Loucy (cell line): ENCODE results near the gene DNAH17.

ENCODE experiments used
- H2AFZ ChIP-seq: fragments of 200-600 bp; sonication (generic); 2 replicates; pipeline ENCODE4 v1.6.0; 2016; ENCODE audit warnings: antibody characterized with exemption, mild to moderate bottlenecking, low read length, moderate library complexity
- H3F3A ChIP-seq: fragments of 200-600 bp; 2 replicates; pipeline ENCODE4 v1.6.0; 2016; ENCODE audit warnings: antibody characterized with exemption, low read depth, mild to moderate bottlenecking
- H3K27me3 ChIP-seq: fragments of 200-600 bp; sonication (generic); 2 replicates; pipeline ENCODE4 v1.6.1; 2014; ENCODE audit warnings: low read length, mild to moderate bottlenecking; ENCODE audit not compliant: insufficient read depth, poor library complexity, severe bottlenecking
- H3K36me3 ChIP-seq: fragments of 200-600 bp; sonication (generic); 2 replicates; pipeline ENCODE4 v1.6.1; 2016; ENCODE audit warnings: low read length; ENCODE audit not compliant: insufficient read depth
- H3K4me1 ChIP-seq: fragments of 200-600 bp; sonication (generic); 2 replicates; pipeline ENCODE4 v1.5.1; 2014; ENCODE audit warnings: low read length, mild to moderate bottlenecking; ENCODE audit not compliant: insufficient read depth, poor library complexity, severe bottlenecking
- H3K4me2 ChIP-seq: fragments of 200-600 bp; sonication (generic); 2 replicates; pipeline ENCODE4 v1.6.0; 2014; ENCODE audit warnings: antibody characterized with exemption, low read length, low read depth, mild to moderate bottlenecking; ENCODE audit not compliant: poor library complexity, severe bottlenecking
- H3K4me3 ChIP-seq: fragments of 200-600 bp; sonication (generic); 2 replicates; pipeline ENCODE4 v1.5.1; 2014; ENCODE audit warnings: low read length, mild to moderate bottlenecking, mixed read lengths; ENCODE audit not compliant: poor library complexity, severe bottlenecking
- H3K79me2 ChIP-seq: fragments of 200-600 bp; sonication (generic); 2 replicates; pipeline ENCODE4 v1.6.1; 2014; ENCODE audit warnings: low read length; ENCODE audit not compliant: insufficient read depth
- H3K9ac ChIP-seq: fragments of 200-600 bp; sonication (generic); 2 replicates; pipeline ENCODE4 v1.6.0; 2014; ENCODE audit warnings: mild to moderate bottlenecking, low read depth, low read length, moderate library complexity; ENCODE audit not compliant: poor library complexity, severe bottlenecking
- H3K9me2 ChIP-seq: fragments of 200-600 bp; sonication (generic); replicated peaks from 2 replicates; pipeline ENCODE4 v1.6.1; 2016; ENCODE audit warnings: low read depth, low read length, mixed read lengths
- H3K9me3 ChIP-seq: fragments of 200-600 bp; sonication (generic); 2 replicates; pipeline ENCODE4 v1.6.1; 2014; ENCODE audit warnings: mild to moderate bottlenecking, antibody characterized with exemption, low read length, low read depth; ENCODE audit not compliant: insufficient read depth
- H4K20me1 ChIP-seq: fragments of 200-600 bp; sonication (generic); 2 replicates; pipeline ENCODE4 v1.6.0; 2014; ENCODE audit warnings: antibody characterized with exemption, low read length, mild to moderate bottlenecking; ENCODE audit not compliant: insufficient read depth, poor library complexity, severe bottlenecking
- EZH2phosphoT487 ChIP-seq: fragments of 200-600 bp; IDR thresholded peaks from 2 replicates; pipeline ENCODE4 v1.6.1; 2018; ENCODE audit warnings: antibody characterized with exemption, mild to moderate bottlenecking, moderate library complexity, borderline replicate concordance
- TF ChIP-seq, protein P1 (sequence below): fragments of 200-600 bp; sonication (generic); conservative IDR thresholded peaks from 2 replicates; pipeline ENCODE4 v1.5.1; 2014; ENCODE audit warnings: mild to moderate bottlenecking, antibody characterized with exemption, low read length

Gene DNAH17

DNA sequence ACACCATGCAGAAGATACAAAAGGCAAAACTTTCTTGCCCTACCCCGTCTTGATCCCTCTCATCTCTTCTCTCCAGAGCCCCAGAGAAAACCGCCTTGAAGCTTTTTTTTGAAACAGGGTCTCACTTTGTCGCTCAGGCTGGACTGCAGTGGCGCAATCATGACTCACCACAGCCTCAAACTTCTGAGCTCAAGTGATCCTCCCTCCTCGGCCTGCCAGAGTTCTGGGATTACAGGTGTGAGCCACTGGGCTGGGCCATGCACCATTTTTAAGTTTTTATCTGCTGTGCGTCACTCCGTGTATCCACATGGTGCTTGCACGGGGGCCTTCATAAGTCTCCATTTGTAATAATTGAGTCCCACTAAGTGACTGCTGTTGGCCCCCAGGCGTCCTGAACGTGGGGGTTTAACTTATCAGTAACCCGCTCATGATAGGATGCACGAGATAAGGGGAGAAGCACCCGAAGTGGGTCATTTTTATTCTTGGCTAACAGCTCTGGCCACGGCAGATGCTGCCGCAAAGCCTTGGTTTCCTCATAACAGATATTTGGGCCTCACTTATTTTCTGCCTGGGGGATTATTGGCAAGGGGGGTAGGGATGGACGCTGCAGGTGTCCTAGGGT lies 8.6 kb downstream of the DNAH17 start:
- Histone ChIP-seq H2AFZ (no peak overlapping the region), H3F3A (no peaks in the 10 kb centered on the region), H3K79me2 (no peaks in the 10 kb centered on the region), H3K9me2 (no peaks in the 10 kb centered on the region), H3K27me3 (no peaks in the 10 kb centered on the region), H3K36me3 (no peaks in the 10 kb centered on the region), H4K20me1 (no peaks in the 10 kb centered on the region), H3K9me3 (no peaks in the 10 kb centered on the region), H3K9ac (no peak overlapping the region), H3K4me3 (no peak overlapping the region), H3K4me1 (no peaks in the 10 kb centered on the region), H3K4me2 (no peak overlapping the region)
- no peak for TF ChIP-seq EZH2phosphoT487
- TF ChIP-seq, protein P1, sequence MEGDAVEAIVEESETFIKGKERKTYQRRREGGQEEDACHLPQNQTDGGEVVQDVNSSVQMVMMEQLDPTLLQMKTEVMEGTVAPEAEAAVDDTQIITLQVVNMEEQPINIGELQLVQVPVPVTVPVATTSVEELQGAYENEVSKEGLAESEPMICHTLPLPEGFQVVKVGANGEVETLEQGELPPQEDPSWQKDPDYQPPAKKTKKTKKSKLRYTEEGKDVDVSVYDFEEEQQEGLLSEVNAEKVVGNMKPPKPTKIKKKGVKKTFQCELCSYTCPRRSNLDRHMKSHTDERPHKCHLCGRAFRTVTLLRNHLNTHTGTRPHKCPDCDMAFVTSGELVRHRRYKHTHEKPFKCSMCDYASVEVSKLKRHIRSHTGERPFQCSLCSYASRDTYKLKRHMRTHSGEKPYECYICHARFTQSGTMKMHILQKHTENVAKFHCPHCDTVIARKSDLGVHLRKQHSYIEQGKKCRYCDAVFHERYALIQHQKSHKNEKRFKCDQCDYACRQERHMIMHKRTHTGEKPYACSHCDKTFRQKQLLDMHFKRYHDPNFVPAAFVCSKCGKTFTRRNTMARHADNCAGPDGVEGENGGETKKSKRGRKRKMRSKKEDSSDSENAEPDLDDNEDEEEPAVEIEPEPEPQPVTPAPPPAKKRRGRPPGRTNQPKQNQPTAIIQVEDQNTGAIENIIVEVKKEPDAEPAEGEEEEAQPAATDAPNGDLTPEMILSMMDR, result no peak

GRCh38 chr17:78567991-78568390 lies 9.2 kb downstream of the DNAH17 start:
- Histone ChIP-seq H3K9ac (no peak overlapping the region), H3K4me3 (no peak overlapping the region), H2AFZ (no peak overlapping the region), H3K9me3 (no peaks in the 10 kb centered on the region), H3K4me1 (no peaks in the 10 kb centered on the region), H4K20me1 (no peaks in the 10 kb centered on the region), H3K9me2 (no peaks in the 10 kb centered on the region), H3K36me3 (no peaks in the 10 kb centered on the region), H3K4me2 (no peak overlapping the region), H3F3A (no peaks in the 10 kb centered on the region), H3K79me2 (no peaks in the 10 kb centered on the region), H3K27me3 (no peaks in the 10 kb centered on the region)
- TF ChIP-seq, protein P1, result no peak
- TF ChIP-seq EZH2phosphoT487, result no peak

DNA sequence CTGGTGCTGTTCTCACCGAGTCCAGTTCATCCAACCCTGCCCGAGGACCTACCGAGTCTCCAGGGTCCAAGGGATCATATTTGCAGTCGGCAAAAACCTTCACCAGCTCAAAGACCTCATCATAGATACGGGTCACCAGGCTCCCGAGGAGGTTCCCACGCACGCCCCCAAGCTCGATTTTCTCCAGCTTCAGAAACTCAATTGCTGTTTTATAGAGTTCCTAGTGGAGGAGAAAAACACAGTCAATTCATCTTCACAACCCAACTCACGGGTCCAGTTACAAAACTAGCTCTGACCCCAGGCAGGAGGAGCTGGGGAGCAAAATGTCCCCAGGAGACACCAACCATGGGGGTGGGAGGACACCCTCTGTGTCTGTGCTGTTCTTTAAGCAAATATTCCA lies 10.2 kb downstream of the DNAH17 start:
- no peaks in the 10 kb centered on the region for H3K9me2 ChIP-seq
- no peak overlapping the region for H2AFZ ChIP-seq
- H3K9ac ChIP-seq, result no peak overlapping the region
- H3K4me1 ChIP-seq, result no peaks in the 10 kb centered on the region
- no peaks in the 10 kb centered on the region for H3K27me3 ChIP-seq
- TF ChIP-seq, protein P1, result no peak
- TF ChIP-seq EZH2phosphoT487, result no peak
- no peaks in the 10 kb centered on the region for H3K9me3 ChIP-seq
- H3K4me3 ChIP-seq, result no peak overlapping the region
- no peak overlapping the region for H3K4me2 ChIP-seq
- no peaks in the 10 kb centered on the region for H4K20me1 ChIP-seq
- H3F3A ChIP-seq, result no peaks in the 10 kb centered on the region
- no peaks in the 10 kb centered on the region for H3K36me3 ChIP-seq
- no peaks in the 10 kb centered on the region for H3K79me2 ChIP-seq
